Measurements from ENCODE around the gene RNF157. TPM values are rescaled to one million over a fixed set of nuclear protein-coding genes. Genes with fewer than 3 reads are reported as not detected.

Gene RNF157
- total RNA-seq, result 10 to 100 TPM in 1 of 2 donors, 1 to 10 TPM in 1; 9.6 to 11.2 TPM
- polyA plus RNA-seq (2013, experiment 1 of 2), result 18.5 TPM
- polyA plus RNA-seq (2013, experiment 2 of 2), result 17.5 TPM
- long read RNA-seq, experiment 1, full-length matches to known transcripts, result 1 of 2 reads
- long read RNA-seq, experiment 1, partial matches to known transcripts, result 1 of 2 reads
- long read RNA-seq, experiment 1, other reads (novel, unspliced or antisense), result 0 of 2 reads
- long read RNA-seq, experiment 2, full-length matches to known transcripts, result 7 of 8 reads
- long read RNA-seq, experiment 2, partial matches to known transcripts, result 0 of 8 reads
- long read RNA-seq, experiment 2, other reads (novel, unspliced or antisense), result 1 of 8 reads
- long read RNA-seq, experiment 3, full-length matches to known transcripts, result 2 of 10 reads
- long read RNA-seq, experiment 3, partial matches to known transcripts, result 5 of 10 reads
- long read RNA-seq, experiment 3, other reads (novel, unspliced or antisense), result 3 of 10 reads
- long read RNA-seq, experiment 4, partial matches to known transcripts, result 0 of 1 reads
- long read RNA-seq, experiment 4, other reads (novel, unspliced or antisense), result 1 of 1 reads

- DNase-seq, result peak; percentile 93
- H3K36me3 Mint-ChIP-seq (ENCODE audit: low read depth), result no peaks in the 10 kb centered on the region
- Histone ChIP-seq H3K4me3 (ENCODE audit: low read length) (peak within 1 kb of the TSS; percentile 80), H3K27me3 (ENCODE audit: control insufficient read depth, insufficient read depth, low read length, poor library complexity, severe bottlenecking) (peaks cover 68% of the 10 kb centered on the region), H3K27ac (ENCODE audit: low read depth, low read length) (no peak within 1 kb of the TSS), H3K9ac (ENCODE audit: extremely low read depth, low read length, poor library complexity, severe bottlenecking) (peak within 1 kb of the TSS; percentile 23), H3K4me1 (ENCODE audit: control insufficient read depth, insufficient read depth, low read length) (no peaks in the 10 kb centered on the region), H3K36me3 (ENCODE audit: control insufficient read depth, insufficient read depth, low read length) (no peaks in the 10 kb centered on the region), H3K9me3 (ENCODE audit: control insufficient read depth, low read length) (no peaks in the 10 kb centered on the region)
- peak within 1 kb of the TSS; percentile 86 for H3K27ac Mint-ChIP-seq
- WGBS, 2 experiments (ENCODE audit: insufficient coverage in 1 of 2, insufficient read length in 1 of 2), result 1 to 3% methylated on average over 24 to 102 of the region's 102 CpGs
- H3K27me3 Mint-ChIP-seq (ENCODE audit: insufficient read depth), result peaks cover 66% of the 10 kb centered on the region
- peaks cover 6% of the 10 kb centered on the region for H3K4me1 Mint-ChIP-seq
- H3K4me3 Mint-ChIP-seq, result peak within 1 kb of the TSS; percentile 63
- no peak for TF ChIP-seq CTCF (conservative IDR thresholded peaks at IDR 0.05)
- H3K9me3 Mint-ChIP-seq, result no peaks in the 10 kb centered on the region
Observed at GRCh38 chr17:76240461-76241203, at the start of gene RNF157. Gene RNF157, minus strand, starts transcription at chr17:76240493. Its CDS starts 253 bp downstream, at chr17:76240240.

GRCh38 chr17:76281573-76282371 lies 41.5 kb upstream of the RNF157 start:
- H3K9me3 ChIP-seq (ENCODE audit: control insufficient read depth, low read length), result no peaks in the 10 kb centered on the region
- no peak overlapping the region for H3K9ac ChIP-seq (ENCODE audit: extremely low read depth, low read length, poor library complexity, severe bottlenecking)
- WGBS, 2 experiments (ENCODE audit: insufficient coverage in 1 of 2, insufficient read length in 1 of 2), result 91 to 93% methylated on average over 18 to 23 of the region's 23 CpGs
- no peak for DNase-seq
- H3K4me3 Mint-ChIP-seq, result no peak overlapping the region
- H3K9me3 Mint-ChIP-seq, result no peaks in the 10 kb centered on the region
- no peaks in the 10 kb centered on the region for H3K4me1 Mint-ChIP-seq
- no peaks in the 10 kb centered on the region for H3K27me3 Mint-ChIP-seq (ENCODE audit: insufficient read depth)
- no peak for TF ChIP-seq CTCF (conservative IDR thresholded peaks at IDR 0.05)
- H3K27ac ChIP-seq (ENCODE audit: low read depth, low read length), result no peak overlapping the region
- no peak overlapping the region for H3K4me3 ChIP-seq (ENCODE audit: low read length)
- no peaks in the 10 kb centered on the region for H3K27me3 ChIP-seq (ENCODE audit: control insufficient read depth, insufficient read depth, low read length, poor library complexity, severe bottlenecking)
- no peaks in the 10 kb centered on the region for H3K36me3 Mint-ChIP-seq (ENCODE audit: low read depth)
- no peaks in the 10 kb centered on the region for H3K4me1 ChIP-seq (ENCODE audit: control insufficient read depth, insufficient read depth, low read length)
- no peaks in the 10 kb centered on the region for H3K36me3 ChIP-seq (ENCODE audit: control insufficient read depth, insufficient read depth, low read length)
- no peak overlapping the region for H3K27ac Mint-ChIP-seq

- Histone ChIP-seq H3K4me3 (ENCODE audit: low read length) (no peak overlapping the region), H3K4me1 (ENCODE audit: control insufficient read depth, insufficient read depth, low read length) (no peaks in the 10 kb centered on the region), H3K27me3 (ENCODE audit: control insufficient read depth, insufficient read depth, low read length, poor library complexity, severe bottlenecking) (no peaks in the 10 kb centered on the region), H3K36me3 (ENCODE audit: control insufficient read depth, insufficient read depth, low read length) (no peaks in the 10 kb centered on the region), H3K9ac (ENCODE audit: extremely low read depth, low read length, poor library complexity, severe bottlenecking) (no peak overlapping the region), H3K9me3 (ENCODE audit: control insufficient read depth, low read length) (no peaks in the 10 kb centered on the region), H3K27ac (ENCODE audit: low read depth, low read length) (no peak overlapping the region)
- no peak overlapping the region for H3K27ac Mint-ChIP-seq
- H3K4me1 Mint-ChIP-seq, result no peaks in the 10 kb centered on the region
- no peak overlapping the region for H3K4me3 Mint-ChIP-seq
- no peaks in the 10 kb centered on the region for H3K9me3 Mint-ChIP-seq
- TF ChIP-seq CTCF (conservative IDR thresholded peaks at IDR 0.05), result no peak
- 92 to 97% methylated on average over 6 to 15 of the region's 15 CpGs for WGBS, 2 experiments (ENCODE audit: insufficient coverage in 1 of 2, insufficient read length in 1 of 2)
- H3K36me3 Mint-ChIP-seq (ENCODE audit: low read depth), result no peaks in the 10 kb centered on the region
- no peaks in the 10 kb centered on the region for H3K27me3 Mint-ChIP-seq (ENCODE audit: insufficient read depth)
- no peak for DNase-seq
Observed at GRCh38 chr17:76280650-76281049, 40.4 kb upstream of the RNF157 start.

All from endodermal cell (in vitro differentiated cells).